HEK293 (cell line): ENCODE measurements around the gene ARHGAP15.
A peak's percentile ranks its signal among the peaks of the same experiment; 100 is the strongest.

Source experiments
- CTCF ChIA-PET: fragments of 350-600 bp; formaldehyde crosslinking; extraction: SDS; loops from one replicate; lab custom pipeline; 2021; ENCODE audit warnings: antibody characterized with exemption; lab: Yijun Ruan, JAX
- POLR2A ChIA-PET: fragments of 300-600 bp; formaldehyde crosslinking; extraction: SDS; loops from one replicate; lab custom pipeline; 2020; ENCODE audit warnings: antibody characterized with exemption, inconsistent platforms; lab: Yijun Ruan, JAX
- H3K27ac ChIP-seq: fragments of 200-500 bp; sonication (Bioruptor generic); 2 replicates; pipeline ENCODE4 v1.5.1; 2014; ENCODE audit warnings: low read depth, low read length, control low read depth, inconsistent platforms; ENCODE audit errors: extremely low read depth
- H3K36me3 ChIP-seq, 2 experiments: fragments of 200-500 bp in 1 of 2; sonication (Bioruptor generic) in 1 of 2; 1 replicate in 1 of 2; 2 replicates in 1 of 2; pipeline ENCODE4 v1.5.1; 2014 to 2017; ENCODE audit warnings: inconsistent platforms in 2 of 2, low read length in 2 of 2; ENCODE audit not compliant: control insufficient read depth in 2 of 2, insufficient read depth in 1 of 2
- H3K4me1 ChIP-seq: fragments of 200-500 bp; sonication (Bioruptor generic); 2 replicates; pipeline ENCODE4 v1.5.1; 2014; ENCODE audit warnings: mild to moderate bottlenecking, low read length, inconsistent platforms; ENCODE audit not compliant: control insufficient read depth, insufficient read depth
- H3K4me3 ChIP-seq: 2 replicates; pipeline ENCODE4 v1.5.1; 2011; ENCODE audit warnings: low read depth, mild to moderate bottlenecking, control low read depth, low read length, moderate library complexity
- H3K9me3 ChIP-seq: fragments of 200-500 bp; sonication (Bioruptor generic); 2 replicates; pipeline ENCODE4 v1.5.1; 2014; ENCODE audit warnings: low read depth, low read length, inconsistent platforms; ENCODE audit not compliant: control insufficient read depth, insufficient read depth
- BCL6B ChIP-seq: fragments of 450-650 bp; formaldehyde crosslinking; IDR thresholded peaks from 2 replicates; pipeline ENCODE4 v1.5.1; 2017; ENCODE audit warnings: missing biosample characterization, missing genetic modification characterization
- FEZF1 ChIP-seq: fragments of 450-650 bp; formaldehyde crosslinking; IDR thresholded peaks from 2 replicates; pipeline ENCODE4 v1.5.1; 2016; ENCODE audit warnings: missing biosample characterization, missing genetic modification characterization
- GLI4 ChIP-seq: fragments of 450-650 bp; formaldehyde crosslinking; IDR thresholded peaks from 2 replicates; pipeline ENCODE4 v1.5.1; 2016; ENCODE audit warnings: missing biosample characterization, missing genetic modification characterization
- KLF10 ChIP-seq: fragments of 450-650 bp; IDR thresholded peaks from 2 replicates; pipeline ENCODE4 v1.5.1; 2018; ENCODE audit warnings: missing biosample characterization, mild to moderate bottlenecking, missing genetic modification characterization
- KLF8 ChIP-seq: fragments of 450-650 bp; formaldehyde crosslinking; IDR thresholded peaks from 2 replicates; pipeline ENCODE4 v1.5.1; 2016; ENCODE audit warnings: missing biosample characterization, missing genetic modification characterization
- KLF9 ChIP-seq: fragments of 450-650 bp; formaldehyde crosslinking; IDR thresholded peaks from 2 replicates; pipeline ENCODE4 v1.5.1; 2016; ENCODE audit warnings: missing biosample characterization, missing genetic modification characterization, low read depth
- OSR2 ChIP-seq: fragments of 450-650 bp; formaldehyde crosslinking; IDR thresholded peaks from 2 replicates; pipeline ENCODE4 v1.5.1; 2016; ENCODE audit warnings: missing biosample characterization, missing genetic modification characterization
- SP7 ChIP-seq: fragments of 450-650 bp; formaldehyde crosslinking; IDR thresholded peaks from 2 replicates; pipeline ENCODE4 v1.5.1; 2016; ENCODE audit warnings: missing biosample characterization, missing genetic modification characterization
- TRIM28 ChIP-seq: IDR thresholded peaks from 2 replicates; pipeline ENCODE4 v1.6.1; 2011; ENCODE audit warnings: low read length, control low read depth, borderline replicate concordance
- ZBTB20 ChIP-seq: fragments of 450-650 bp; formaldehyde crosslinking; IDR thresholded peaks from 2 replicates; pipeline ENCODE4 v1.5.1; 2016; ENCODE audit warnings: missing biosample characterization, missing genetic modification characterization
- ZBTB44 ChIP-seq: fragments of 450-650 bp; IDR thresholded peaks from 2 replicates; pipeline ENCODE4 v1.5.1; 2018; ENCODE audit warnings: missing biosample characterization, mild to moderate bottlenecking, missing genetic modification characterization
- ZBTB48 ChIP-seq: fragments of 450-650 bp; formaldehyde crosslinking; IDR thresholded peaks from 2 replicates; pipeline ENCODE4 v1.5.1; 2016; ENCODE audit warnings: missing biosample characterization, missing genetic modification characterization
- ZNF132 ChIP-seq: fragments of 450-650 bp; formaldehyde crosslinking; IDR thresholded peaks from 2 replicates; pipeline ENCODE4 v1.5.1; 2017; ENCODE audit warnings: missing biosample characterization, missing genetic modification characterization, borderline replicate concordance
- ZNF146 ChIP-seq: fragments of 450-650 bp; formaldehyde crosslinking; IDR thresholded peaks from 2 replicates; pipeline ENCODE4 v1.5.1; 2016; ENCODE audit warnings: missing biosample characterization, missing genetic modification characterization
- ZNF214 ChIP-seq: fragments of 450-650 bp; formaldehyde crosslinking; IDR thresholded peaks from 2 replicates; pipeline ENCODE4 v1.5.1; 2017; ENCODE audit warnings: missing biosample characterization, mild to moderate bottlenecking, missing genetic modification characterization, borderline replicate concordance
- ZNF23 ChIP-seq: fragments of 450-650 bp; formaldehyde crosslinking; IDR thresholded peaks from 2 replicates; pipeline ENCODE4 v1.5.1; 2016; ENCODE audit warnings: missing biosample characterization, missing genetic modification characterization, borderline replicate concordance
- ZNF248 ChIP-seq: fragments of 450-650 bp; formaldehyde crosslinking; IDR thresholded peaks from 2 replicates; pipeline ENCODE4 v1.5.1; 2017; ENCODE audit warnings: missing biosample characterization, missing genetic modification characterization
- ZNF26 ChIP-seq: fragments of 450-650 bp; formaldehyde crosslinking; IDR thresholded peaks from 2 replicates; pipeline ENCODE4 v1.5.1; 2016; ENCODE audit warnings: missing biosample characterization, missing genetic modification characterization
- ZNF585B ChIP-seq: fragments of 450-650 bp; formaldehyde crosslinking; IDR thresholded peaks from 2 replicates; pipeline ENCODE4 v1.5.1; 2016; ENCODE audit warnings: missing biosample characterization, missing genetic modification characterization
- ZNF654 ChIP-seq: fragments of 450-650 bp; formaldehyde crosslinking; IDR thresholded peaks from 2 replicates; pipeline ENCODE4 v1.5.1; 2016; ENCODE audit warnings: low read depth, missing biosample characterization, missing genetic modification characterization
- ZNF660 ChIP-seq: fragments of 450-650 bp; IDR thresholded peaks from 2 replicates; pipeline ENCODE4 v1.5.1; 2018; ENCODE audit warnings: missing biosample characterization, mild to moderate bottlenecking, missing genetic modification characterization

Gene ARHGAP15

GRCh38 chr2:143152637-143153036, 23.4 kb downstream of the ARHGAP15 start:
- no peak overlapping the region for H3K4me3 ChIP-seq
- H3K36me3 ChIP-seq: no peaks in the 10 kb centered on the region
- POLR2A ChIA-PET: no interaction called here
- no peaks in the 10 kb centered on the region for H3K4me1 ChIP-seq
- no peaks in the 10 kb centered on the region for H3K9me3 ChIP-seq
- CTCF ChIA-PET: no interaction called here
- H3K27ac ChIP-seq: no peak overlapping the region
- no peak for TF ChIP-seq ZNF654 (tag by site-specific recombination)
- TF ChIP-seq, all 188 proteins: peak for 0

- Histone ChIP-seq H3K9me3 (no peaks in the 10 kb centered on the region), H3K36me3 (no peaks in the 10 kb centered on the region), H3K27ac (no peak overlapping the region), H3K4me3 (no peak overlapping the region), H3K4me1 (peaks cover 11% of the 10 kb centered on the region; the same call in 1 of the 2 replicates)
- ChIA-PET POLR2A (no interaction called here), CTCF (interaction anchor here (0.6 to 2.0 kb wide), 3 partner anchors 103 to 276 kb away, joined by 3 to 9 read pairs (median 3); no protein-coding TSS in a partner anchor)
- TF ChIP-seq ZBTB44 (tag by site-specific recombination) (peak; percentile 53), KLF10 (tag by site-specific recombination) (no peak)
Measured at GRCh38 chr2:143155661-143156060, 26.4 kb downstream of the ARHGAP15 start.

- POLR2A ChIA-PET: no interaction called here
- Histone ChIP-seq H3K4me3 (no peak overlapping the region), H3K4me1 (peaks cover 17% of the 10 kb centered on the region), H3K27ac (no peak overlapping the region), H3K36me3 (no peaks in the 10 kb centered on the region), H3K9me3 (no peaks in the 10 kb centered on the region)
- CTCF ChIA-PET: interaction anchor here (0.6 to 2.0 kb wide), 3 partner anchors 12 to 102 kb away, joined by 4 to 9 read pairs (median 5); no protein-coding TSS in a partner anchor
- TF ChIP-seq OSR2 (tag by site-specific recombination) (peak; percentile 58; the same call in 1 of the 2 replicates), FEZF1 (peak; percentile 37; the same call in 1 of the 2 replicates), ZBTB48 (no peak), BCL6B (tag by site-specific recombination) (no peak), SP7 (peak; percentile 59), KLF9 (tag by site-specific recombination) (no peak)
Measured at GRCh38 chr2:143157001-143157400, 27.8 kb downstream of the ARHGAP15 start.

GRCh38 chr2:143157418-143157817, 28.2 kb downstream of the ARHGAP15 start:
- Histone ChIP-seq H3K9me3 (no peaks in the 10 kb centered on the region), H3K4me3 (no peak overlapping the region), H3K27ac (no peak overlapping the region), H3K36me3 (no peaks in the 10 kb centered on the region), H3K4me1 (peaks cover 17% of the 10 kb centered on the region)
- CTCF ChIA-PET: interaction anchor here (0.6 to 1.6 kb wide), 3 partner anchors 12 to 131 kb away, joined by 3 to 5 read pairs (median 4); no protein-coding TSS in a partner anchor
- POLR2A ChIA-PET: no interaction called here
- TF ChIP-seq ZNF23 (tag by site-specific recombination) (no peak), ZNF214 (tag by site-specific recombination) (no peak)

- no peaks in the 10 kb centered on the region for H3K36me3 ChIP-seq
- H3K27ac ChIP-seq: no peak overlapping the region
- H3K4me3 ChIP-seq: no peak overlapping the region
- no peaks in the 10 kb centered on the region for H3K9me3 ChIP-seq
- peaks cover 17% of the 10 kb centered on the region for H3K4me1 ChIP-seq
- ChIA-PET POLR2A (no interaction called here), CTCF (interaction anchor here (0.6 to 1.6 kb wide), 3 partner anchors 46 to 130 kb away, joined by 3 to 4 read pairs (median 3); no protein-coding TSS in a partner anchor)
- TF ChIP-seq ZBTB20 (no peak), GLI4 (tag by site-specific recombination) (no peak), ZNF26 (tag by site-specific recombination) (no peak), KLF8 (tag by site-specific recombination) (no peak), ZNF585B (tag by site-specific recombination) (no peak), ZNF248 (tag by site-specific recombination) (no peak), ZNF132 (tag by site-specific recombination) (no peak), ZNF660 (tag by site-specific recombination) (no peak), TRIM28 (no peak), ZNF146 (no peak)
Measured at GRCh38 chr2:143158098-143158497, 28.9 kb downstream of the ARHGAP15 start.
